Activated CD4-positive, alpha-beta T cell treated with anti-CD3 and anti-CD28 coated beads, Interleukin-2, amount 10 ng/mL, durations not matched to agents 24 days and 14 days (primary cell): ENCODE data around the gene GJC3. TPM values are rescaled to one million over a fixed set of nuclear protein-coding genes. Genes with fewer than 3 reads are reported as not detected.
"Not testable (repeated sequence)": the region's sequence is repeated elsewhere in the genome, so short reads cannot be mapped to it uniquely, and the experiment has no call there.

Source experiments
- DNase-seq: peaks from one replicate; pipeline ENCODE4 v3.0.0; 2022
- H3K27ac Mint-ChIP-seq: one replicate; pipeline ENCODE4 v1.8.0; 2022; ENCODE audit warnings: mild to moderate bottlenecking, mixed read lengths
- H3K27me3 Mint-ChIP-seq: one replicate; pipeline ENCODE4 v1.8.0; 2022; ENCODE audit warnings: mixed read lengths
- H3K36me3 Mint-ChIP-seq: one replicate; pipeline ENCODE4 v1.8.0; 2022; ENCODE audit warnings: low read depth, mild to moderate bottlenecking, mixed read lengths
- H3K4me1 Mint-ChIP-seq: one replicate; pipeline ENCODE4 v1.8.0; 2021; ENCODE audit warnings: mixed read lengths
- H3K4me3 Mint-ChIP-seq: one replicate; pipeline ENCODE4 v1.8.0; 2022; ENCODE audit warnings: mild to moderate bottlenecking, moderate library complexity, mixed read lengths
- H3K9me3 Mint-ChIP-seq: one replicate; pipeline ENCODE4 v1.8.0; 2021; ENCODE audit warnings: mixed read lengths
- intact Hi-C: fragments of 100-400 bp; cut with micrococcal nuclease; formaldehyde crosslinking; loops from one replicate; pipeline ENCODE4 v1.15.1; 2023
- total RNA-seq: library from RNA; stranded (reverse); gene quantifications from 2 replicates; pipeline ENCODE4 v1.2.3, GENCODE V29; 2022

Gene GJC3, protein sequence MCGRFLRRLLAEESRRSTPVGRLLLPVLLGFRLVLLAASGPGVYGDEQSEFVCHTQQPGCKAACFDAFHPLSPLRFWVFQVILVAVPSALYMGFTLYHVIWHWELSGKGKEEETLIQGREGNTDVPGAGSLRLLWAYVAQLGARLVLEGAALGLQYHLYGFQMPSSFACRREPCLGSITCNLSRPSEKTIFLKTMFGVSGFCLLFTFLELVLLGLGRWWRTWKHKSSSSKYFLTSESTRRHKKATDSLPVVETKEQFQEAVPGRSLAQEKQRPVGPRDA
- total RNA-seq, result 0.36 TPM in 1 of 2 replicates, not detected in the other

DNA sequence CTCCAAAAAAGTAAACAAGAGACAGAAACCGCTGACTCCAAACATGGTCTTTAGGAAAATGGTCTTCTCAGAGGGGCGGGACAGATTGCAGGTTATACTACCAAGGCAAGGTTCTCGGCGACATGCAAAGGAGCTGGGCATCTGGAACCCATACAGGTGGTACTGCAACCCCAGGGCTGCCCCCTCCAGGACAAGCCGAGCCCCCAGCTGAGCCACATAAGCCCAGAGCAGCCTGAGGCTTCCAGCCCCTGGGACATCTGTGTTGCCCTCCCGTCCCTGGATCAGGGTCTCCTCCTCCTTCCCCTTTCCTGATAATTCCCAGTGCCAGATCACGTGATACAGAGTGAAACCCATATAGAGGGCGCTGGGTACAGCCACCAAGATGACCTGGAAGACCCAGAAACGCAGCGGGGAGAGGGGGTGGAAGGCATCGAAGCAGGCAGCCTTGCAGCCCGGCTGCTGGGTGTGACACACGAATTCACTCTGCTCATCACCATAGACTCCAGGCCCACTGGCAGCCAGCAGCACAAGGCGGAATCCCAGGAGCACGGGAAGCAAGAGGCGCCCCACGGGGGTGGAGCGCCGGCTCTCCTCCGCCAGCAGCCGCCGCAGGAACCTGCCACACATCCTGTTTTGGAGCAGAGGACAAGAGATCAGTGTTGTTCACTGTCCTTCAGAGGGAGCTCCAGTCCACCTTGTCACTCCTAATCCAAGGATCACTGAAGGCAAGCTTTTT is at the start of gene GJC3:
Gene GJC3 (minus strand): TSS at position 627 of the 736 bp plus-strand sequence. CDS start 0 bp downstream, at position 627.
- Mint-ChIP-seq H3K27ac (peak within 1 kb of the TSS; percentile 16), H3K27me3 (peaks cover 34% of the 10 kb centered on the region), H3K4me3 (peak within 1 kb of the TSS; percentile 76), H3K9me3 (no peaks in the 10 kb centered on the region), H3K36me3 (no peaks in the 10 kb centered on the region), H3K4me1 (peaks cover 18% of the 10 kb centered on the region)
- intact Hi-C loops, result loop anchor here (1.0 kb wide), 1 partner anchor 20 kb away; no protein-coding TSS in a partner anchor
- DNase-seq, result peak; percentile 85

DNA sequence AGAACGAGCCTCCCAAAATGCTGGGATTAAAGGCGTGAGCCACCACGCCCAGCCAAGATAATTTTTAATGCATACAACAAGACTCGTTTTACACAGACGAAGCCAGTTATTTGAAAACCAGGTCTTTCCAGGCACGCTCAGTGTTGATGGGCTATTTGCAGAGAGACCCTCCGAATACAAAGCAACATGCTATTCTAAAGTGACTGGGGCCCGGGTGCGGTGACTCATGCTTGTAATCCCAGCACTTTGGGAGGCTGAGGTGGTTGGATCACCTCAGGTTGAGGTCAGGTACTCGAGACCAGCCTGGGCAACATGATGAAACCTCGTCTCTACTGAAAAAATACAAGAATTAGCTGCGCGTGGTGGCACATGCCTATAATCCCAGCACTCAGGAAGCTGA is 47.2 kb upstream of the GJC3 start:
- H3K4me3 Mint-ChIP-seq, result no peak overlapping the region
- intact Hi-C loops, result loop anchor here (5.0 kb wide), 1 partner anchor 76 kb away; no protein-coding TSS in a partner anchor
- no peak overlapping the region for H3K27ac Mint-ChIP-seq
- H3K9me3 Mint-ChIP-seq, result no peaks in the 10 kb centered on the region
- peaks cover 12% of the 10 kb centered on the region for H3K27me3 Mint-ChIP-seq
- H3K4me1 Mint-ChIP-seq, result peaks cover 2% of the 10 kb centered on the region
- H3K36me3 Mint-ChIP-seq, result no peaks in the 10 kb centered on the region
- no peak for DNase-seq

DNA sequence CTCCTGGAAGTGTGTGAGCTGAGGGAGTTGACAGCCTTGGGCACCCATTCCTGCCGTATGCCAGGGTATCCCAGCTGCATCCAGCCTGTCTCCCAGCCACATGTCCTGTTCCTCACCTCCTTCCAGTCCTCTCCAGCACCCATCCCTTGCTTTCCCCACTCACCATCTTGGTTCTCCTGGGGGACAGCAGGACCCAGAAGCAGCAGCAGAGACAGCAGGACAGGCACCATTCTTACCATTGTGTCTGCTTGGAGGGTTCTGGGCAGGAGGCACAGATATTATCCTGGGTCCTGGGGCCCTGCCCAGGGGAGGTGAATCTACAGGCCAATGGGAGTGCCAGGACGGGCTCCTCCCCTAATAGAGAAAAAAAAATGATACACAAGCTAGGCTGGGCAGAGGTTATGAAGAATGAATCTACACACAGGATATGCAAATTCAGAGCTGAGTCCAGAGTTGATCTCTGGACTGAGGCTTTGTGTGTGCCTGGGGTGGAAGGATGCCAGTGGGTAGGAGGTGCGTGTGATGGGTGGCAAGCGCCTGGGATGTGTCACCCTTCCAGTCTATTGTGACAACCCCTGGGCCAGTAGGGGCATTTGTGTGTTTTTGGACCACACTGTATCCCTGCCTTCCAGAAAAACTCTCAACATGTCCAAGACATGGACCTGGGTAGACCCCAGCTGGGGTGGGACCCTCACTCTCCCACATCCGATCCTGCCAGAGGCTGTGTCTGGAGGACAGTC is 46.5 kb upstream of the GJC3 start, which contains the start of gene AZGP1:
Gene AZGP1 (minus strand): TSS at position 250 of the 740 bp plus-strand sequence. CDS start 11 bp downstream, at position 239.
- DNase-seq, result no peak
- H3K4me3 Mint-ChIP-seq, result no peak within 1 kb of the TSS
- intact Hi-C loops, result loop anchor here (5.0 kb wide), 1 partner anchor 76 kb away; no protein-coding TSS in a partner anchor
- H3K27ac Mint-ChIP-seq, result no peak within 1 kb of the TSS
- H3K36me3 Mint-ChIP-seq, result no peaks in the 10 kb centered on the region
- H3K27me3 Mint-ChIP-seq, result peaks cover 10% of the 10 kb centered on the region
- H3K9me3 Mint-ChIP-seq, result no peaks in the 10 kb centered on the region
- H3K4me1 Mint-ChIP-seq, result peaks cover 2% of the 10 kb centered on the region

DNA sequence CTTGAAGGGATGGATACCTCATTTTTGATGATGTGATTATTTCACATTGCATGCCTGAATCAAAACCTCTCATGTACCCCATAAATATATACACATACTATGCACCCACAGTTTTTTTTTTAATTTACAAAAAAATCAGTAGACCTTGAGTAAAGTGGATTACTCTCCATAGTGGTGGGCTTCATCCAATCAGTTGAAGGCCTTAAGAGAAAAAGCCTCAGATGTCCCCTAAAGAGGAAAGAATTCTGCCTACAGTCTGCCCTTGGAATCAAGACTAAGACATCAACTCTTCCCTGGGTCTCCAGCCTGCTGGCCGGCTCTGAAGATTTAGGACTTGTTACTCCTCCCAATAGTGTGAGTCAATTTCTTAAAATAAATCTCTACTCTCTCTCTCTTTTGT is 45.3 kb upstream of the GJC3 start:
- no peak for DNase-seq
- no peaks in the 10 kb centered on the region for H3K36me3 Mint-ChIP-seq
- no peak overlapping the region for H3K4me3 Mint-ChIP-seq
- no peaks in the 10 kb centered on the region for H3K9me3 Mint-ChIP-seq
- H3K27ac Mint-ChIP-seq, result no peak overlapping the region
- H3K27me3 Mint-ChIP-seq, result peaks cover 13% of the 10 kb centered on the region
- intact Hi-C loops, result loop anchor here (5.0 kb wide), 1 partner anchor 78 kb away; no protein-coding TSS in a partner anchor
- no peaks in the 10 kb centered on the region for H3K4me1 Mint-ChIP-seq

DNA sequence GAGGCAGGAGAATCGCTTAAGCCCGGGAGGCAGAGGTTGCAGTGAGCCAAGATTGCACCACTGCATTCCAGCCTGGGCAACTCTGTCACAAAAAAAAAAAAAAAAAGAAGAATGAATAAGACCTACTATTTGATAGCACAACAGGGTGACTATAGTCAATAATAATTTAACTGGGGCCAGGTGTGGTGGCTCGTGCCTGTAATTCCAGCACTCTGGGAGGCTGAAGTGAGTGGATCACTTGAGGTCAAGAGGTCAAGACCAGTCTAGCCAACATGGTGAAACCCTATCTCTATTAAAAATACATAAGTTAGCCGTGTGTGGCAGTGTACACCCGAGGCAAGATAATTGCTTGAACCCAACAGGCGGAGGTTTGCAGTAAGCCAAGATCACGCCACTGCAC is 44.4 kb upstream of the GJC3 start:
- H3K27me3 Mint-ChIP-seq, result peaks cover 14% of the 10 kb centered on the region
- H3K36me3 Mint-ChIP-seq, intact Hi-C loops, H3K27ac Mint-ChIP-seq, H3K9me3 Mint-ChIP-seq, H3K4me3 Mint-ChIP-seq, DNase-seq, H3K4me1 Mint-ChIP-seq: not testable (repeated sequence)

DNA sequence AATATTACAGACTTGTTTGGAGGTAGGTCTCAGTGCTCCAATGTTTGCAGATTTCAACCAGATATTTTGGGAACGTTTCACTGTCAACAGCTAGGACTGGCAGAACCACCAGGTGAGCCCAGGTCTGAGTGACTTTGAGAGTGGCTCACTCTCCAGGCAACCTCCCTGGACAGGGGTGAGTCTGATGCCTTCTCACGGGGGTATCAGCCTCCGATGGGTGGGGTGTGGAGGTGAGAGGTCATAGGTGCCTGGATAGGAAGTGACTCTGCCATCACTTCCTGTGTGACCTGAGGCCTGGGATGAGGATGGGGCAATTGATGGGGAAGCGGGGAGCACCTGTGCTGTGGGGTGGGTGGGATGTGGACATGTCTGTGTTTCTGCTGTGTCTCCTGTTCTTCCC is 41.8 kb upstream of the GJC3 start:
- peaks cover 18% of the 10 kb centered on the region for H3K27me3 Mint-ChIP-seq
- DNase-seq, result no peak
- no peak overlapping the region for H3K27ac Mint-ChIP-seq
- no peaks in the 10 kb centered on the region for H3K36me3 Mint-ChIP-seq
- intact Hi-C loops, result no loop called here
- no peaks in the 10 kb centered on the region for H3K4me1 Mint-ChIP-seq
- no peak overlapping the region for H3K4me3 Mint-ChIP-seq
- H3K9me3 Mint-ChIP-seq, result no peaks in the 10 kb centered on the region

DNA sequence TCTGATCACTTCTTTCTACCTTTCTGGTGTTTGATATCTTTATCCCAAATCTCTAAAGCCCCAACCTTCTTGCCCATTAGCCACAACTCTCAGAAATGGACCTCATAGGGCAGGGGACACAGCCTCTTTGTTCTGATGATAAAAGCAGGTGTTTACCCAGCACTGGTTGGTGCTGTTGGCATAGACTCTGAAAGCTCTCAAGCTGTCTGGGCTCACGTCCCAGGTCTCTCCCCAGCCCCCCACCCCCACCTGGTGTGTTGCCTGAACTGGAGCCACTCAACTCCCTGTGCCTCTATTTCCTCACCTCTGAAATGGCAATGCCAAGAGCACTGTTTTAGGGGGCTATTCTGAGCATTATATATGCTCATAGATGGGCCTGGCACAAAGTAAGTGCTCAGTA is 40.4 kb upstream of the GJC3 start:
- H3K4me3 Mint-ChIP-seq, H3K36me3 Mint-ChIP-seq, DNase-seq, H3K9me3 Mint-ChIP-seq, H3K27ac Mint-ChIP-seq, intact Hi-C loops, H3K4me1 Mint-ChIP-seq: not testable (repeated sequence)
- H3K27me3 Mint-ChIP-seq, result peaks cover 14% of the 10 kb centered on the region

DNA sequence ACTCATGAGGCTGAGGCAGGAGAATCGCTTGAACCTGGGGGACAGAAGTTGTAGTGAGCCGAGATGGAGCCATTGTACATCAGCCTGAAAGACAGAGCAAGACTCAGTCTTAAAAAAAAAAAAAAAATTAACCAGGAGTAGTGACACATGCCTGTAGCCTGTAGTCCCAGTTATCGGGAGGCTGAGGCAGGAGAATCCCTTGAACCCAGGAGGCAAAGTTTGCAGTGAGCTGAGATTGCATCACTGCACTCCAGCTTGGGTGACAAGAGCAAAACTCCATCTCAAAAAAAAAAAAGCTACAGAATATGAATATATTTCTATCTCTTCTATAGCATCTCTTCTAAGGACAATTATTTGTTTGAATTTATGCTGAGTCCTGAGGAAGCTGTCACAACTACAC is 39.9 kb upstream of the GJC3 start:
- Mint-ChIP-seq H3K9me3 (no peaks in the 10 kb centered on the region), H3K36me3 (no peaks in the 10 kb centered on the region), H3K27me3 (peaks cover 14% of the 10 kb centered on the region), H3K27ac (no peak overlapping the region), H3K4me3 (no peak overlapping the region), H3K4me1 (no peaks in the 10 kb centered on the region)
- intact Hi-C loops, result no loop called here
- DNase-seq, result no peak

DNA sequence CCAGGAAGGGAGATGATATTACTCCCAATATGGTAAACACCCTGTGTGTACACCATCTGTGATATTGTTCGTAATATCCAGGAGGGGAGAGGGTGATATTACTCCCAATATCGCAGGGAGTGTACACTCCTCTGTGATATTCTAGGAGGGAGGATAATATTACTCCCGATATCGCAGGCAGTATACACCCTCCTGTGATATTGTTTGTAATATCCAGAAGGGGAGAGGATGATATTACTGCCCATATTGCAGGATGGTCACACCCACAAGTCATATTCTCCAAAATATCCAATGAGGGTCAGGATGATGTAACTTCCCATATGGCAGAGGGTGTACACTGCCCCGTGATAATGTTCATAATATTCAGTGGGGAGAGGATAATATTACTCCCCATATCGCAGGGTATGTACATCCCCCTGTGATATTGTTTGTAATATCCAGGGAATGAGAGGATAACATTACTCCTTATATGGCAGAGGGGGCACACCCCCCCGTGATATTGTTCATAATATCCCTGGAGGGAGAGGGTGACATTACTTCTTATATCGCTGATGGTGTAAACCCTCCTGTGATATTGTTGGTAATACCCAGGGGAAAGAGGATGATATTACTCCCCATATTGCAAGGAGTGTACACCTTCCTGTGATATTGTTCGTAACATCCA is 29.3 kb upstream of the GJC3 start:
- no peaks in the 10 kb centered on the region for H3K4me1 Mint-ChIP-seq
- H3K27ac Mint-ChIP-seq, result no peak overlapping the region
- no peak for DNase-seq
- peaks cover 5% of the 10 kb centered on the region for H3K27me3 Mint-ChIP-seq
- H3K9me3 Mint-ChIP-seq, result no peaks in the 10 kb centered on the region
- H3K36me3 Mint-ChIP-seq, result no peaks in the 10 kb centered on the region
- intact Hi-C loops, result no loop called here
- no peak overlapping the region for H3K4me3 Mint-ChIP-seq

DNA sequence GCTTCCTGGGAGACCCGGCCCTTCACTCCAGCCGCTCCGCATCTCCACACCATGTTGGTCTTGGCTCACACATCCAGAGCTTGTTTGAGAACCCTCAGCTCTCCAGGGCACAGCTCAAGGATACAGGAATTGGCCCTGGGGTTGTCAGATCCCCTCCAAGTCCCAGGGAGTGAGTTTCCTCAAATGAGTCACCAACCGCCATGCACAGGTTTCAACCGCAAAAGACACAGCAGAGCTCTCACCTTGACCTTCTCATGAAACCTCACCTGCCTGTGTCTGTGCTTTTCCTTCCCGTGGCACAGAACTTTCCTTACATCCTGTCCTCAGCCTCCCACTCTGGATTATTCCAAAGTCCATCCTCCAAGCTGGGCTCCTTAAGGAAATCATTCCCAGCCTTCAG is 25.8 kb upstream of the GJC3 start:
- Mint-ChIP-seq H3K4me3 (no peak overlapping the region), H3K9me3 (no peaks in the 10 kb centered on the region), H3K4me1 (no peaks in the 10 kb centered on the region), H3K27ac (no peak overlapping the region), H3K36me3 (no peaks in the 10 kb centered on the region), H3K27me3 (peaks cover 8% of the 10 kb centered on the region)
- no peak for DNase-seq
- intact Hi-C loops, result no loop called here

DNA sequence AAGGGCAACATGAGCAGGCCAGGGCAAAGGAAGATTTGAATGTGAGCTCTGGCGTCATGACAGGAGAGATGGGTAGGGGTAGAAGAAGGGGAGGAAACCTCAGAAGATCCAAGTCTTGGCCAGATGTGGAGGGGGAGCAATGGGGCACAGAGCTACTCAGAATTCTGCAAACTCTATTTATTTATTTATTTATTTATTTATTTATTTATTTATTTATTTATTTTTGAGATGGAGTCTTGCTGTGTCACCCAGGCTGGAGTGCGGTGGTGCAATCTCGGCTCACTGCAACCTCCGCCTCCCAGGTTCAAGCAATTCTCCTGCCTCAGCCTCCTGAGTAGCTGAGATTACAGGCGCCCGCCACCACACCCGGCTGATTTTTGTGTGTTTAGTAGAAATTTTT is 25.2 kb upstream of the GJC3 start:
- H3K27ac Mint-ChIP-seq, intact Hi-C loops, DNase-seq: not testable (repeated sequence)

DNA sequence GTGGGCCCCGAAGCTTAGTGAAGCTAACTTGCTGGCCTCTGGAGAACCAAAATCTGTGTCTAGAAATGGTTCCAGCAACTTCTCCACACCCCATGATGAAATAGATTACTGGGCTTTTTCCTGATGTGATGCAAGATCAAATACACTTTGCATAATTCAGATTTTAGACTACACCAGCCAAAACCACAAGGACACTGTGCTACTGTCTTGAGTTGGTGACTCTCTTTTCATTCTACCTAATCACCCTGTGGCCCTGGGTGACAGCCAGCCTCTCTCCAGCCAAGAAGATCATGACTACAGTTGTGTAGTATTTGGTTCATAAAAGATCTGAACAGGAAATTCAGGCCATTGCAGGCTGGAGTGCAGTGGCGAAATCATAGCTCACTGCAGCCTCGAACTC is 24.2 kb upstream of the GJC3 start:
- intact Hi-C loops, result no loop called here
- no peak overlapping the region for H3K27ac Mint-ChIP-seq
- H3K4me3 Mint-ChIP-seq, result no peak overlapping the region
- H3K9me3 Mint-ChIP-seq, result no peaks in the 10 kb centered on the region
- H3K4me1 Mint-ChIP-seq, result no peaks in the 10 kb centered on the region
- DNase-seq, result no peak
- peaks cover 8% of the 10 kb centered on the region for H3K27me3 Mint-ChIP-seq
- no peaks in the 10 kb centered on the region for H3K36me3 Mint-ChIP-seq

More for the DNA sequence above, 25.2 kb upstream of the GJC3 start:
- not testable (repeated sequence) for H3K36me3 Mint-ChIP-seq, H3K4me3 Mint-ChIP-seq, H3K4me1 Mint-ChIP-seq, H3K27me3 Mint-ChIP-seq, H3K9me3 Mint-ChIP-seq

DNA sequence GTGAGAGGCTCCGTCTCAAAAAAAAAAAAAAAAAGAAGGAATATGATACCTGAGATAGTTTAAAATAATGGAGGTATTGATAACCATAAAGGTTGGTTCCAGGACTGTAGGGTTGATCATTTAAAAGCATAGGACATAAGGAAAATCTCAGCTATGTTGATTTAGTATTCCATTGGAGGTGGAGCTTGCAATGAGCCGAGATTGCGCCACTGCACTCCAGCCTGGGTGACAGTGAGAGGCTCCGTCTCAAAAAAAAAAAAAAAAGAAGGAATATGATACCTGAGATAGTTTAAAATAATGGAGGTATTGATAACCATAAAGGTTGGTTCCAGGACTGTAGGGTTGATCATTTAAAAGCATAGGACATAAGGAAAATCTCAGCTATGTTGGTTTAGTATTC is 23.2 kb upstream of the GJC3 start:
- H3K9me3 Mint-ChIP-seq, H3K27ac Mint-ChIP-seq, H3K36me3 Mint-ChIP-seq, intact Hi-C loops, H3K4me3 Mint-ChIP-seq, DNase-seq, H3K4me1 Mint-ChIP-seq: not testable (repeated sequence)
- H3K27me3 Mint-ChIP-seq, result peaks cover 12% of the 10 kb centered on the region
